Activated CD4-positive, alpha-beta T cell treated with anti-CD3 and anti-CD28 coated beads, Interleukin-2, amount 50 U/mL, for 16 hours (primary cell): ENCODE data around the gene CLRN1.

ENCODE experiments used
- DNase-seq: peaks from one replicate; pipeline ENCODE4 v3.0.0-alpha.2; 2020

Gene CLRN1

GRCh38 chr3:150913133-150913922, 59.2 kb downstream of the CLRN1 start:
- no peak for DNase-seq

DNA sequence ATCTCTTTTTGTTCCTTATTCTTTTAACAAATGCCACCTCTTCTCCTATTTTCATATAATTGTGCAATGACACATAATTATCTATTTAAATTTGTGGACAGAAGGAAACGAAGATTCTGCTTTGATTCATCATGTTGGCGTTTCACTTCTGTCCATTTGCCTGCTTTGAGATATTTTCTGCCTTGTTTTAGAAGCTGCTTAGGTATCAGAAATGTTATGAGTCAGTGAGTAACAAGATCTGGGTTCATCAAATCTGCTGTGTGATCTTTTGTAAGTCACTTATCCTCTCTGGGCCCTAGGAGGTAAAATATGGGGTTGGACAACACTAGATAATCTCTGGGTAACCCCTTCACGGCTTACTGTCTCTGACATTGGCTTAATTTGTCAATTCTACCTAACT, 60.0 kb downstream of the CLRN1 start:
- DNase-seq: peak; percentile 20

DNA sequence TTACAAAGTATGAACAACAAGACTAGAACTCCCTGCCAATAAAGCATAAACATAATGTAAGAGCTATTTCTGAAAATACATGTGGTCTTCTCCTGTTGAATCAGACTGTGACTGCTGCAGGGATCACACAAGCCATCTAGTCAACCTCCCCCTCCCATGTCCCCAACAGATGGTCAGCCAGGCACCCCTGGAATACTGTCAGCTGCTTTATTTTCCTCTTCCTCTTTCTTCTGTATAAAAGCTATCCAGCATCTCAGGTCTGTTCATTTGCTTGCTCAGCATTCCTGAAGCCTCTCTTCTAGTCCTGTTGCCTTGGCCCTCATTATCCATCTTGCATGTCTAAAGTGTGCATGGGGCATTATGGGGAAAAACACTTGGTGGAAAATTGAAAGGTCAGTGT, 60.8 kb downstream of the CLRN1 start:
- DNase-seq: no peak

GRCh38 chr3:150906461-150906860, 66.1 kb downstream of the CLRN1 start:
- DNase-seq: no peak

- no peak for DNase-seq
These were observed 66.8 kb downstream of the CLRN1 start for GRCh38 chr3:150905746-150906145.

DNA sequence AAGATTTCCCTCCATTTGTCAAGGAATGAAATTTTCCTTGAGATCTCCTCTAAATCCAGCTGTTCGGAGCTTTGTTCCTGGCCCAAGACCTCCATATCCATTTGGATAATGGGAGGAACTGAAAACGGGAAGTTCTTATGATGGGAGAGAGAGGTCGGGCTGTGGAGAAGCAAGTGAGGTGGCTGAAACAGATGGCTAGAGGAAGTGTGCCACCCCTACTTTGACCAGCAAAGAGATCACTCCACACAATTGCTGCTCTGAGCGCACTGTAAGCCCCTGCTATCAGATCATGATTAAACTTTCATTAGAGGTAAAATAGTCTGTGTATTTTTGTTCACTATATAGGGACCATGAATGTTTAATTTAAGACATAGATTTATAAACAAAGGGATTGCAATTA, 67.2 kb downstream of the CLRN1 start, which contains the start of gene MINDY4B:
Gene MINDY4B (minus strand): TSS at position 101 of the 400 bp plus-strand sequence. CDS start 0 bp downstream, at position 101.
- no peak for DNase-seq

- no peak for DNase-seq
These were observed 69.5 kb downstream of the CLRN1 start for GRCh38 chr3:150902988-150903387.

- no peak for DNase-seq
These were observed 70.7 kb downstream of the CLRN1 start for GRCh38 chr3:150901793-150902192.

DNA sequence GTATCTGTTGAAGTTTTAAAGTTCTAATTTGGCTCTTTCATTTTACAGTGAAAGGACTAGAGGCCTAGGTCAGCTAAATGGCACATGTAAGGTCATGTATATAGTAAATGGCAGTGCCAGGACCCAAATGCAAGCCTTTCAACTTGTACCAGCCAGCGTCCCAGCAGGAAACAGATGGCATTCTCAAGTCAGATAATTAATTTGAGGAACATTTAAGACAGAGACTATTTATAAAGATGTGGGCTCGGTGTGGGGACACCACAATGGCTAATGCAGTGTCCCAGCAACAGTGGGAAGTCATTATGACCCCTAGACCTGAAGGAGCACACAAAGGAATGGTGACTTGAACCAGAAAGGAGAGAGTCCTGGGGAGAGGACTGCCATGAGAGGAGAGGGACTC, 73.4 kb downstream of the CLRN1 start:
- DNase-seq: no peak

DNA sequence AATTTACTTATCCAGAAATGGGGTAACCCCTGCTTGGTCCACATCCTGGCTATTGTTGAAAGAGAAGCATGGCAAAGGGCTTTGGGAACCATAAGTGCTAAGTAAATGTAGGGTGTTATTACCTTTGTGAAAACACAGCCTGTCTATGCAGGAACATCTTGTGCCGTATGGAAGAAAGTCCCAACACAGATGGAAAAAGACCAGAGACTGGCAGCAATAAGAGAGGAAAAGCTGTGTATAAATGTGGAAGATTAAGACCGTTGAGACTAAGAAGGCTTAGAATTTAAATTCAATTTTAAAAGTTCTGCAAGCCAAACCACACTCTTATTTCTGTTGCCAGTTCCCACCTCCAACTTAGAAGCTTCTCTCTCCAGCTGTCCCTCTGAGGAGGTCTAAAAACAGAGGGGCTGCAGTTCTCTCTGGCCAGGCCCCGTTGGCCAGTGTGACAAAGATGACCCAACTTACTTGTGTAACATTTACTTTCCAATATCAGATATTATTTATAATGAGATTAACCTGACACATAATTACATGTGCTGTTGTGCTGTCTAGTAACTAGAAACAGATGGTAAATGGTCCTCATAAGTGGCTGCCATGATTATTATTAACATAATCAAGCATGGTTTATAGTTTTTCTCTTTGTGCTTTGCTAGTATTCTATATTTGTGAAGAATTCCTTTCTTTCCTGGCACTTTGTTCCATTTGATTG, 74.3 kb downstream of the CLRN1 start:
- DNase-seq: no peak

GRCh38 chr3:150897592-150897991, 74.9 kb downstream of the CLRN1 start:
- no peak for DNase-seq

DNA sequence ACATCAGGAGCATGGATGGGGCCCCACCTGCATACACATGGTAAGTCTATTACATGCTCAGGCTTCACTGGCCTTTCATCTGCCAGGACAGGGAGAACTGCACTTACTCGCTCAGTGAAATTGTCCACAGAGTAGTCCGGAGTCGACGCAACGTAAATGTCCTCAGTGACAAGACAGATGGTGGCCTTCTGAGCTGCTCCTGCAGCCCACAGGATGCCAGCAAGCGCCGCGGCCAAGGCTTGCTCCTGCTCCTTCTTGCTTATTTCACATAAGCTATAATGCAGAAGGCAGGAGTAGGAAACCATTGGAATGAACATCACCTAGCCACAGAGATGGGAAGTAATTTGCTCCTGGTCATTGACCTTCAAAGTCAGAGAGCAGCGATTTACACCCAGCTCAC, 81.7 kb downstream of the CLRN1 start:
- DNase-seq: no peak

DNA sequence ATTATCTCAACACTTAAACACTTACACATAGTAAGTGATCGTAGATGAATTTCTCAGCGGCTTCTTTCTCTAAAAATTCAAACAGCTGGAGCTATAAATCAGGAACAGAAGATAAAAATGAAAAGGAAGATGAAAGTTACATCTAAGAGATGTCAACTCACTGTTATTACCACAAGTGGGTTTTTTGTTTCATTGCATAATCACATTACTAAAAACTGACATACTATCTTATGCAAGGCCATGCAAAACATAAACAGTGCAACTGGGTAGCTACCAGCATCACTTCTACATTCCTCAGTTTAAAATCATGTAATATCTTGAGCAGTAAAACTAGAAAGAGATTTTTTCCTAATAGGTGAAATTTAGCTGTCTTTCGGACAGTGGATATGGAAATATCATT, 82.2 kb downstream of the CLRN1 start:
- DNase-seq: no peak

DNA sequence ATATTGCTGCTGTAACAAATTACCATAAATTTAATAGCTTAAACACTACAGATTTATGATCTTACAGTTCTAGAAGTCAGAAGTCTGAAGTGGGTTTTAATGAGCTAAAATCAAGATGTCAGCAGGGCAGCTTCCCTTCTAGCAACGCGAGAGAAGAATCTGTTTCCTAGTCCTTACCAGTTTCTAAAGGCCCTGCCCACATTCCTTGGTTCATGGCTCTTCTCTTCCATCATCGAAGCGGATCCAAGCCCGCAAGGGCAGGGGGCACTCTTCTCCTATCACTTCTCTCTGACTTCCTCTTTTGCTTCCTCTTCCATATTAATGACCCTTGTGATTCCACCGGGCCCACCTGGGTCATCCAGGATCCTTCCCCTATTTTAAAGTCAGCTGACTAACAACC, 83.4 kb downstream of the CLRN1 start:
- no peak for DNase-seq

DNA sequence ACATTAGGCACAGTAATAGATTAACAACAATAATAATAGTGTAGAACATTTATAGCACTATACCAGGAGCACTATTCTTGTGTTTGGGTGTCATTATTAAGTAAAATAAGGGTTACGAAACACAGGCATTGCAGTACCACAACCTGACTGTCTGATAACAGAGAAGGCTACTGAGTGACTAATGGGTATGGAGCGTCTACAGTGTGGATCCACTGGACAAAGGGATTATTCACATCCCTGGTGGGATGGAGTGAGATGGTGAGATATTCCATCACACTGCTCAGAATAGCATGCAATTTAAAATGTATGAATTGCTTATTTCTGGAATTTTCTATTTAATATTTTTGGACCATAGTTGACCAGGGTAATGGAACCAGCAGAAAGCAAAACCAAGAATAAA, 85.5 kb downstream of the CLRN1 start:
- DNase-seq: no peak

DNA sequence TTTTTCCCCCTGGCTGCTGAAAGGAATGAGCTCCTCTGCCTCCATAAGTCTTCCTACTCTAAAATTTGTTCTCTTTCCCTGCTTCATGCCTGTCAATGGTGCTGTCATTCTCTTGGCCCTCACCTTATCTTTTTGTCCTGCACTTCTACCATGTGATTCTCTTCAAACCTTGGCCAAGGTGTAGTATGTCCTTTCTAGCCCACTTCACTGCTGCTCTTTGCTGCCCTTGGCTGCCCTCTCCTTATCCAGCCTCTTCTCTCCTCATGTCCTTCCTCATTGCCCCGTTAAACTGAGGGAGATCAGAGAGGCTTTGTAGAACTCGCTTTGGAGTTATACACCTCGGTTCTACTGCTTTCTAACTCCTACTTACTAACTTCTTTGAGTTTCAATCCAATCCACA, 87.0 kb downstream of the CLRN1 start:
- no peak for DNase-seq

- DNase-seq: no peak
These were observed 93.4 kb downstream of the CLRN1 start for GRCh38 chr3:150878996-150879575.

DNA sequence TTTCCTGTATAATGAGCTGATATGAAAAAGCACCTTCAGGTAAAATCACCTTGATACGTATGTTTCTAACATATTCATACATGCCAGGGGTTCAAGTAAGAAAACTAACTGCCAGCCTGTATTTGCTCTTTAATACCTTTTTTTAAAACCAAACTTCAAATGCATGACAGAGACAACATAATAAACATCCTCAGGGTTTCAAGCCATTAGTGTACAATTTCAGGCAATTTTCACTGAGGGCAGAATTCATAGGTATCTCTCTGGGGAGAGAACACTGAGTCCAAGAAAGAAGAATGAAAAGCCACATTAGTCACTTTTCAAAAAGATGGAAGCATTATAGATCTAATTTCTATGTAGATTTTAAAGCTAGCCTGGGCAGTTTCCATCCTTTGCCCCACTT, 94.2 kb downstream of the CLRN1 start:
- no peak for DNase-seq

DNA sequence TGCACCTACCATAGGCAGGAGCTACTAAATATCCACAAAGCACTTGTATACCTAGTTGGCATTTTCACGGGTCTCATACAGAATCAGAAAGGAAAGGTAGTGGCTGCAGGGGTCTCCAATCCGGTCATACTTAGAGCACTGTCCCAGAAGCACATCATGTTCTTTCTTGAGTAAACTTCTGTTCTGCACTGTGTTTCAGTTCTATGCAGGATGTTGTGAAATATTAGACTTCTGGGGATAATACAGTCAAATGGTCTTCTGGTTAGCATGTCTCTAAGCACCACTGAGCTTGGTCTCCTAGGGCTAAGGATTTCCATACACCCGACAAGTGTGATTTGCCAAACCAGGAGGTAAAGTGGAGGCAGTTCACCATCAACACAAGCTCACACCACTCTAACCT, 95.2 kb downstream of the CLRN1 start:
- peak; percentile 12 for DNase-seq

DNA sequence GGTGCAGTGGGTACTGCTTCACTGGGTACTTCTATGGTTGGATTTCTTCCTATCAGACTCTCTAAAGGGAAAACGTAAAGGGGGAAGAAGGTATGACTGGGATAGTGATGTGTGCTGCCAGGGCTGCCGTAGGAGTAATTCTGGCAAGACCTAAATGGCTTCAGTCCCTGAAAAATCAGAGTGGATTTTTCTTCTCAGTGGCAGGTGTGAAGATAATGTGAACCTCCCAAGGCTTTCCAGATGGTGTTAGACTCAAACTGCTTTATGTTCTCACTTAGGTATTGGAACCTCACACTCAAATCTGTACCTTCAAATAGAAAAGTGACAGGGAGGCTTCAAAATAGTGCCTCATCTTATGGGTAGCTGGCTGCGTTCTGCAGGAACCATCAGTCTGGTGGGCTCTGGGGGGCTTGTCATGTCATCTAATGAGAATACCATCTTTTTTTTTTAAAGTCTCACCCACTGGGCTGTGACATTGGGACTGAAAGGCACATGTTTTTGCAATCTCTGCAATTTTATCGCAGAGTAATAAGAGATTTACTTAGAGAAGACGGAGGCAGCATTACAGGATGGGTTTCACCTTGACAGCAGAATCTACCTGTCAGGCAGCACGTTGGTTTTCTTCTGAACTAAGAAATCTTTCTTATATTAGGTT, 95.8 kb downstream of the CLRN1 start:
- no peak for DNase-seq
